Breast epithelium (tissue), 3 donors: ENCODE results near the gene CD93.

ENCODE experiments used
- POLR2A ChIP-seq: fragments of 450-650 bp; IDR thresholded peaks from one replicate; pipeline ENCODE4 v1.6.1; 2016; ENCODE audit warnings: antibody characterized with exemption, mild to moderate bottlenecking, moderate library complexity
- POLR2AphosphoS5 ChIP-seq, 3 donors: sonication (generic); formaldehyde crosslinking; IDR thresholded peaks; one replicate each; pipeline ENCODE4 v1.6.1; 2017; ENCODE audit warnings: antibody characterized with exemption in 3 of 3
- TF ChIP-seq, protein P1 (sequence below), 3 donors: fragments of 450-650 bp; IDR thresholded peaks; one replicate each; pipeline ENCODE4 v1.5.1; 2016 to 2017; ENCODE audit warnings: antibody characterized with exemption in 3 of 3, mild to moderate bottlenecking in 3 of 3, moderate library complexity in 3 of 3

DNA sequence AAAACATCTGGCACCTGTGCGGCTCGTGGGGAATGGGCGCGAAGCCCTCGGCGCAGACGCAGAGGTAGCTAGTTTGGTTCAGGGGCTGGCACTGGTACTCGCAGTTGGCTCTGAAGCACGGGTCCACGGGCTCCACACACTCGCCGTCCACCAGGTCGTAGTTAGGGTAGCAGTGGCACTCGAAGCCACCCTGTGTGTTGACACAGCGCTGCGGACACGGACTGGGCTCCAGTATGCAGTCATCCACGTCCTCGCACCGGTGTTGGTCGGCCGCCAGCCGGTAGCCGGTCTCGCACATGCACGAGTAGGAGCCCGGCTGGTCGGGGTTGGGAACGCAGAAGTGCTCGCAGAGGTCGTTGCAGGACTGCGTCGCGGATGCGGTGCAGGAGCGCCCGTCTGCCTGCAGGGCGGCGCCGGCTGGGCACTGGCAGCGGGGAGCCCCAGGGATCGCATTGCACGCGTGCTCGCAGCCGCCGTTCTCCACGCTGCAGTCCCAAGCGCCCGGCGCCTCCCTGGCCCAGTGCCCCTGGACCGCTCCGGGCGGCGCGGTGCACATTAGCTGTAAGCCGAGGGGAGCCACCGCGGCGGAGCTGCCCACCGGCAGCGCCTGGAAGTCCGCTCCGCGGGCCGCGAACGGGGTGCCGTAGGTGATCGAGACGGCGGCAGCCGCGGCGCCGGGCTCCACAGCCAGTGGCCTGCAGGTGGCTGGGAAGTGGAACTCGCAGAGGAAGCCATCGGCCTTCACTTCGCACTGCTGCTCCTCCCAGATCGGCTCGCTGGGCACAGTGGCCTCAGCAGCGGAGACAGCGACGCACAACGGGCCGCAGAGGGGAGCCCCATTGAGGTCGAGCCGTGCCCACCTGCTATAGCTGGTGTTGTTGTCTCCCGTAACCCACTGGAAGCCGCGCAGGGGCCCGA lies 37.6 kb downstream of the CD93 start:
- TF ChIP-seq, protein P1, sequence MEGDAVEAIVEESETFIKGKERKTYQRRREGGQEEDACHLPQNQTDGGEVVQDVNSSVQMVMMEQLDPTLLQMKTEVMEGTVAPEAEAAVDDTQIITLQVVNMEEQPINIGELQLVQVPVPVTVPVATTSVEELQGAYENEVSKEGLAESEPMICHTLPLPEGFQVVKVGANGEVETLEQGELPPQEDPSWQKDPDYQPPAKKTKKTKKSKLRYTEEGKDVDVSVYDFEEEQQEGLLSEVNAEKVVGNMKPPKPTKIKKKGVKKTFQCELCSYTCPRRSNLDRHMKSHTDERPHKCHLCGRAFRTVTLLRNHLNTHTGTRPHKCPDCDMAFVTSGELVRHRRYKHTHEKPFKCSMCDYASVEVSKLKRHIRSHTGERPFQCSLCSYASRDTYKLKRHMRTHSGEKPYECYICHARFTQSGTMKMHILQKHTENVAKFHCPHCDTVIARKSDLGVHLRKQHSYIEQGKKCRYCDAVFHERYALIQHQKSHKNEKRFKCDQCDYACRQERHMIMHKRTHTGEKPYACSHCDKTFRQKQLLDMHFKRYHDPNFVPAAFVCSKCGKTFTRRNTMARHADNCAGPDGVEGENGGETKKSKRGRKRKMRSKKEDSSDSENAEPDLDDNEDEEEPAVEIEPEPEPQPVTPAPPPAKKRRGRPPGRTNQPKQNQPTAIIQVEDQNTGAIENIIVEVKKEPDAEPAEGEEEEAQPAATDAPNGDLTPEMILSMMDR (IDR thresholded peaks at IDR 0.05): peak in 1 of 3 donors; percentile 36
- TF ChIP-seq POLR2A (no peak), POLR2AphosphoS5 (IDR thresholded peaks at IDR 0.05) (peak in 1 of 3 donors; percentile 4)
